GM19468 (cell line): ENCODE measurements around the gene PPTC7.
"Not testable (repeated sequence)": the region's sequence is repeated elsewhere in the genome, so short reads cannot be mapped to it uniquely, and the experiment has no call there.

Source experiments
- ATAC-seq: cut with Tn5 transposase; IDR thresholded peaks from one replicate; pipeline ENCODE4 v1.9.1; 2021; ENCODE audit warnings: mild to moderate bottlenecking, moderate library complexity, moderate number of reproducible peaks; ENCODE audit not compliant: unreplicated experiment; ENCODE audit errors: extremely low read depth

PPTC7 gene

DNA sequence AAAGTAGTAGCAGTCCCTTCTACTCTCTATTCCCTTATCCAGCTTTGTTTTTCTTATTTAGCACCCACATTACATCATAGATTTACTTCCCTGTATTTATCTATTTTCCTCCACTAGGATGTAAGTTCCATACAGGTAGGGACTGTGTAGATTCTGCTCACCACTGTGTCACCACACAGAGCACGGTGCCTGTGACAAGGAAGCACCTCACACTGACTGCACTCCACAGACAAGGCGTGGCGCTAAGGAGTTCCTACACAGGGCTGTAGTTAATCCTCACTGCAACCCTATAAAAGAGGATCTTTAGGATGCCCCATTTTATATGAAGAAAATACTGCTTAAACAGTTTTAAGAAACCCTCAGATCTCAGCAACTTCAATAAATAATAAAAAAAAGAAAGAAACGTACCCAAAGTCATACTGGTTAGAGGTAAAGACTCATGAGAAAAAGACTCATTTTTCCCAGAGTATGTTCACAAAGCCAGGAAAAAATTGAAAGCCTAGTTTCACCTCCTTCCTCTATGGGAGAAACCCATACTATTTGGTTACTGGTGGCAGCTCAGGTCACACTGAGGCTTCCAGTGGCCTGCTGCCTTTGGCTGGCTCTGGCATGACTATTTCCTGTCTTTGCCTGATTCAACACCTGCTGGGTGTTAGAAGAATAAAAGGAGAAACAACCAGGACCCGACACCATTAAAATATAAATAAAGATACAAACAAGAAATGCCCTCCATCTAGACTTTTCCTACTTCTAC lies 44.1 kb downstream of the PPTC7 start:
- no peak for ATAC-seq

GRCh38 chr12:110537605-110538409 lies 45.3 kb downstream of the PPTC7 start:
- no peak for ATAC-seq

- ATAC-seq, result no peak
Observed at GRCh38 chr12:110536834-110537604, 46.1 kb downstream of the PPTC7 start.

- no peak for ATAC-seq
Observed at GRCh38 chr12:110534811-110535210, 48.3 kb downstream of the PPTC7 start.

GRCh38 chr12:110533607-110534006 lies 49.5 kb downstream of the PPTC7 start:
- ATAC-seq, result no peak

- no peak for ATAC-seq
Observed at GRCh38 chr12:110532644-110533043, 50.5 kb downstream of the PPTC7 start.

DNA sequence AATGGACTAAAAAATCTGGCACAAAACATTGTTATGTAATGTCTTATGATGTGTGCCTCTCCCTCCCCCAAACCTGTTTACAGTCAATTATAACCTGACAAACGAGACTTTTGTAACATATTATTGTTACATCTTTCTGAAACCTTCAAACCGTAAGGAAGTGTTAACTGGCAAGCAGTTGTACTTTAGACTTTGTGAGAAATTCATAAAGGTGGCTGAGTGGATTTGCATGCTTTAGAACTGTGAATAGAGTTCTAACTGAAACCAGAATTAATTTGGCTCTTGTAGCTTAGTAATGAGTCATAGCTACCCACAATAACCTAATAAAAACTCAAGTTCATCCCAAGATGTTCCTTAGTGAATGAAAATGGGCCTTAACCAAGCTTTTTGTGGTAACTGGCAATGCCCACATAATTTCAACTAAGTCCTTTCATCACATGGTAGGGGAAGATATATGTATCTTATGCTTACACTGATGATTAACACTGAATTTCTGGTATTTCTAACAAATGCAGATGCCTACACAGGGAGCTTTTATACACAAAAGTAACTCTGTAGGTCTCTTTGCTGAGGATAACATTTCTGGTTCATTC lies 51.3 kb downstream of the PPTC7 start:
- peak; percentile 88 for ATAC-seq

- ATAC-seq, result no peak
Observed at GRCh38 chr12:110530511-110530910, 52.6 kb downstream of the PPTC7 start.

GRCh38 chr12:110528277-110528839 lies 54.8 kb downstream of the PPTC7 start:
- no peak for ATAC-seq

DNA sequence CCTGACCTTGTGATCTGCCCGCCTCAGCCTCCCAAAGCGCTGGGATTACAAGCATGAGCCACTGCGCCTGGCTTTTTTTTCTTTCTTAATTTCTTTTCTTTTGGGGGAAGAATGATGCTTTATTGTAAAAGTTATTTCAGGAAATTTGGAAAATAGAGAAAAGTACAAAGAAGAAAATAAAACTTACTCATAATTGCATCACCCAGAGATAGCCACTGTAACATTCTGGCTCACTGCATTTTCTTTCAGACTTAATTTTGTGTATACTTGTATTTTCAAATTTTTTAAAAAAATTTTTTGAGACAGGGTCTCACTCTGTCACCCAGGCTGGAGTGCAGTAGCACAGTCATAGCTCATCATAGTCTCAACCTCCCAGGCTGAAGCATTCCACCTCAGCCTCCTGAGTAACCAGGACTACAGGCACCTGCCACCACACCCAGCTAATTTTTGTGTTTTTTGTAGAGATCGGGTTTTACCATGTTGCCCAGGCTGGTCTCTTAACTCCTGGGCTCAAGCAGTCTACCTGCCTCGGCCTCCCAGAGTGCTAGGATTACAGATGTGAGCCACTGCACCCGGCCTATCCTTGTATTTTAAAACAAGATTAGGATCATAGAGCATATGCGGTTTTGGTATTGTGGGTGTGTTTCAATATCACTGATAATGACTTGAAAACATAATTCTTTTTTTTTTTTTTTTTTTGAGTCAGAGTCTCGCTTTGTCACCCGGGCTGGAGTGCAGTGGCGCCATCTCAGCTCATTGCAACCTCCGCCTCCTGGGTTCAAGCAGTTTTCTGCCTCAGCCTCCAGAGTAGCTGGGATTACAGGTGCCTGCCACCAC lies 62.0 kb downstream of the PPTC7 start:
- ATAC-seq, result not testable (repeated sequence)

DNA sequence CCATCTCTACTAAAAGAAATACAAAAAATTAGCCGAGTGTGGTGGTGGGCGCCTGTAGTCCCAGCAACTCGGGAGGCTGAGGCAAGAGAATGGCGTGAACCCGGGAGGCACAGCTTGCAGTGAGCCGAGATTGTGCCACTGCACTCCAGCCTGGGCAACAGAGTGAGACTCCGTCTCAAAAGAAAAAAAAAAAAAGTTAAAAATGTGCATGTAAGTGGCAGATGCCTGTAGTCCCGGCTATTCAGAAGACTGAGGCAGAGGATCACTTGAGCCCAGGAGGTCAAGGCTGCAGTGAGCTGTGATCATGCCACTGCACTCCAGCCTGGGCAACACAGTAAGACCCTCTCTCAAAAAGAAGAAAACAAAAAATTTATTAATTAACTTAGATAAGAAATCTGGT lies 65.1 kb downstream of the PPTC7 start:
- not testable (repeated sequence) for ATAC-seq

DNA sequence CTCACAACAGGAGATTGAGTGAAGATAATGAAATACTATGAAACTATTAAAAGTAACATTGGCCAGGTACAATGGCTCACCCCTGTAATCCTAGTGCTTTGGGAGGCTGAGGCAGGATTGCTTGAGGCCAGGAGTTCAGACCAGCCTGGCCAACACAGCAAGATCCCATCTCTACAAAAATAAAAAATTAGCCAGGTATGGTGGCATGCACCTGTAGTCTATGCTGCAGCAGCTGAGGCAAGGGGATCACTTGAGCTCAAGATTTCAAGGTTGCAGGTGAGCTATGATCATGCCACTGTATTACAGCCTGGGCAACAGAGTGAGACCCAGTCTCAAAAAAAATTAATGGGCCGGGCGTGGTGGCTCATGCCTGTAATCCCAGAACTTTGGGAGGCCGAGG lies 66.1 kb downstream of the PPTC7 start:
- ATAC-seq, result no peak

GRCh38 chr12:110514363-110514762 lies 68.8 kb downstream of the PPTC7 start:
- ATAC-seq, result no peak

DNA sequence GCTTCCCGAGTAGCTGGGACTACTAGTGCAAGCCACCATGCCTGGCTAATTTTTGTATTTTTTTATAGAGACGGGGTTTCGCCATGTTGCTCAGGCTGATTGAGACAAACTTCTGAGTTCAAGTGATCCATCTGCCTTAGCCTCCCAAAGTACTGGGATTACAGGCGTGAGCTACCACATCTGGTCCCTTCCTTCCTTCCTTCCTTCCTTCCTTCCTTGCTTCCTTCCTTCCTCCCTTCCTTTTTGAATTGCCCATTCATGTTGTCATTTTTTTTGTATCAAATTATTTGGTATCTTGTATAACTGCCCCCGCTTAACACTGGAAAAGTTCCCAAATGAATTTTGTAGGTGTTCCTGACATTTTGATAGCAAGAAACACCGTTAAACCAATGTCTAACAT lies 69.3 kb downstream of the PPTC7 start:
- no peak for ATAC-seq

GRCh38 chr12:110508071-110508586 lies 75.0 kb downstream of the PPTC7 start:
- no peak for ATAC-seq

GRCh38 chr12:110505332-110505731 lies 77.8 kb downstream of the PPTC7 start:
- no peak for ATAC-seq

GRCh38 chr12:110503432-110503831 lies 79.7 kb downstream of the PPTC7 start:
- no peak for ATAC-seq

- ATAC-seq, result peak; percentile 56
Observed at GRCh38 chr12:110501752-110502738, 81.1 kb downstream of the PPTC7 start, which contains the start of the genes RAD9B and VPS29. Gene RAD9B (plus strand): TSS chr12:110502331. CDS start chr12:110502338, 7 bp downstream. Gene VPS29 (minus strand): TSS chr12:110502111. CDS start chr12:110502051, 60 bp downstream.
